Measurements from ENCODE around the gene TDRD10. TPM values are rescaled to one million over a fixed set of nuclear protein-coding genes. Genes with fewer than 3 reads are reported as not detected.
A peak's percentile ranks its signal among the peaks of the same experiment; 100 is the strongest.

TDRD10 gene
- polyA plus RNA-seq, 2 of the 4 experiments (the other 2 are of a cell fraction), result 0.04 TPM; not detected in 1

DNA sequence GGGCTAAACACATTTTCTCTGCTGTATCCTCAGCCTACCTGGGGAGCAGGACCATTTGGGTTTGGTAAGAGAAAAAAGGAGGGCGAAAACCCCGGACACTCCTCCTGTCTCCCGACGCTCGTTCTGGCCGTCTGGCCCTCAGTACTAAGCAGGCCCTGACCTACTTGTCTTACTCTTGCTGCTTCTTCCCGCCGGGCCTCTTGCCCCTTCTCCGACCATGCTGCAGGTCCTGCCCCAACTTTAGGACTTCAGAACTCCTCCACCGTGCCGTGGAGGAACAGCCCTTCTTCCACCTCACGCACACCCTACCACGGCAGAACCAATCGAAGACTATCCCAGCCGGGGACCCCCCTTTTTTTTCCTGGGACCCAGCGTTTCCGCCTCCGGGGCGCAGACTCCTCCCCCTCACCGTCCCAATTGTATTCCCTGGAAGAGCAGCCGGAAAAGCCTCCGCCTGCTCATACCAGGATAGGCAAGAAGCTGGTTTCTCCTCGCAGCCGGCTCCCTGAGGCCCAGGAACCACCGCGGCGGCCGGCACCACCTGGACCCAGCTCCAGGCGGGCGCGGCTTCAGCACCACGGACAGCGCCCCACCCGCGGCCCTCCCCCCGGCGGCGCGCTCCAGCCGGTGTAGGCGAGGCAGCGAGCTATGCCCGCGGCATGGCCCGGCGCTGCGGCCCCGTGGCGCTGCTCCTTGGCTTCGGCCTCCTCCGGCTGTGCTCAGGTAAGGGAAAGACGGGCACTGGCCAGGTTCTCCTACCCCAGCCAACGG lies 65.6 kb downstream of the TDRD10 start, which contains the start of gene CHRNB2 (continued):
- TF ChIP-seq HOXB5 (CRISPR knock-in tag; IDR thresholded peaks at IDR 0.05), result peak; percentile 62; the same call in 1 of the 2 replicates
- TF ChIP-seq, protein P1, sequence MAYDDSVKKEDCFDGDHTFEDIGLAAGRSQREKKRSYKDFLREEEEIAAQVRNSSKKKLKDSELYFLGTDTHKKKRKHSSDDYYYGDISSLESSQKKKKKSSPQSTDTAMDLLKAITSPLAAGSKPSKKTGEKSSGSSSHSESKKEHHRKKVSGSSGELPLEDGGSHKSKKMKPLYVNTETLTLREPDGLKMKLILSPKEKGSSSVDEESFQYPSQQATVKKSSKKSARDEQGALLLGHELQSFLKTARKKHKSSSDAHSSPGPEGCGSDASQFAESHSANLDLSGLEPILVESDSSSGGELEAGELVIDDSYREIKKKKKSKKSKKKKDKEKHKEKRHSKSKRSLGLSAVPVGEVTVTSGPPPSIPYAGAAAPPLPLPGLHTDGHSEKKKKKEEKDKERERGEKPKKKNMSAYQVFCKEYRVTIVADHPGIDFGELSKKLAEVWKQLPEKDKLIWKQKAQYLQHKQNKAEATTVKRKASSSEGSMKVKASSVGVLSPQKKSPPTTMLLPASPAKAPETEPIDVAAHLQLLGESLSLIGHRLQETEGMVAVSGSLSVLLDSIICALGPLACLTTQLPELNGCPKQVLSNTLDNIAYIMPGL (CRISPR knock-in tag; IDR thresholded peaks at IDR 0.05; ENCODE audit: borderline replicate concordance), result no peak
- TF ChIP-seq RNF2 (IDR thresholded peaks at IDR 0.05; ENCODE audit: borderline replicate concordance, low read depth), result no peak

DNA sequence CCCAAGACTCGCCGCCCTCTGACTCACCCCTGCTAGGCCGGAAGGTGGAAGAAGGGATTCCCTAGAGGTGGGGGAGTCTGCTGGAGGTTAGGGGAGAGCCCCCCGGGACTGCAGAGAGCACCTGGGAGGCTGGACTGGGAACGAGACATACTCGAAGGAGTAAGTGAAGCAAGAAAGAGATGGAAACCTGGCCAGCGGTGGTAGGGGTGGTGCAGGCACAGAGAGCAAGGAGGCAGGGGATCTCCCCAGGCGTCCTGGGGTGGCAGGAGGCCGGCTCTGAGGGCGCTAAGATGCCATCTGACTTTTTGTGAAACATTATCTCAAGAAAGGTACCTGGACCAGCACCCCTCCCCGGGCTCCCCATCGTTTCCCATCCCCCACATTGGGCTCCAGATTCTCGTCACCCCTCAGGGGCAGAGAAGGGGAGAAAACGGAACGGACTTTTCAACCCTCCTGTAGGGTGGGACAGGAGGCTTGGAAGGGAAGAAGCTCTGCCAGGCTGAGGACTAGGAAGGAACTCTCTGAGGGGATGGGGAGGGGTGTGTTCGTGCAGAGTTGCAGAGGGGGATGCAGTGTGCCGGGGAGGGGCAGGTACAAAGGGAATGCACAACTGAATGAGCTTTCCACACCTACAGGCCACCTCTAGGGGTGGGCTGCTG lies 66.3 kb downstream of the TDRD10 start:
- TF ChIP-seq FOSL2 (IDR thresholded peaks at IDR 0.05), result no peak
- TF ChIP-seq FOSL2 (CRISPR knock-in tag; IDR thresholded peaks at IDR 0.05), result 0 out of 2 replicates have a peak, but pooled peaks have one; percentile 1
- TF ChIP-seq, protein P2, sequence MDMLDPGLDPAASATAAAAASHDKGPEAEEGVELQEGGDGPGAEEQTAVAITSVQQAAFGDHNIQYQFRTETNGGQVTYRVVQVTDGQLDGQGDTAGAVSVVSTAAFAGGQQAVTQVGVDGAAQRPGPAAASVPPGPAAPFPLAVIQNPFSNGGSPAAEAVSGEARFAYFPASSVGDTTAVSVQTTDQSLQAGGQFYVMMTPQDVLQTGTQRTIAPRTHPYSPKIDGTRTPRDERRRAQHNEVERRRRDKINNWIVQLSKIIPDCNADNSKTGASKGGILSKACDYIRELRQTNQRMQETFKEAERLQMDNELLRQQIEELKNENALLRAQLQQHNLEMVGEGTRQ (IDR thresholded peaks at IDR 0.05), result no peak
- 11% methylated on average over 15 of the region's 17 CpGs for WGBS (ENCODE audit: missing lambda C conversion rate)
- POLR2A ChIA-PET, result interaction anchor here (0.5 to 1.4 kb wide), 4 partner anchors 9 to 40 kb away, joined by 3 to 6 read pairs (median 6); partner anchors contain the start of gene ADAR
- no peaks in the 10 kb centered on the region for H3K9me3 ChIP-seq
- CTCF ChIA-PET, result interaction anchor here (1.4 to 2.6 kb wide), 6 partner anchors 9 to 310 kb away, joined by 3 to 15 read pairs (median 5); no protein-coding TSS in a partner anchor
- peak overlapping the region; percentile 87 for H3K4me2 ChIP-seq
- H3K4me1 ChIP-seq, result 0 out of 3 replicates have a peak, but pooled peaks cover 4% of the 10 kb centered on the region
- H3K4me3 ChIP-seq, result peak overlapping the region; percentile 37
- H3K27ac ChIP-seq, result no peak overlapping the region
- DNase-seq (ENCODE audit: low read depth in 1 of 2, low spot score in 1 of 2) (no peak), ATAC-seq (peak; percentile 9 to 17; a peak in 3 of 6 replicates), FAIRE-seq (no peak)

DNA sequence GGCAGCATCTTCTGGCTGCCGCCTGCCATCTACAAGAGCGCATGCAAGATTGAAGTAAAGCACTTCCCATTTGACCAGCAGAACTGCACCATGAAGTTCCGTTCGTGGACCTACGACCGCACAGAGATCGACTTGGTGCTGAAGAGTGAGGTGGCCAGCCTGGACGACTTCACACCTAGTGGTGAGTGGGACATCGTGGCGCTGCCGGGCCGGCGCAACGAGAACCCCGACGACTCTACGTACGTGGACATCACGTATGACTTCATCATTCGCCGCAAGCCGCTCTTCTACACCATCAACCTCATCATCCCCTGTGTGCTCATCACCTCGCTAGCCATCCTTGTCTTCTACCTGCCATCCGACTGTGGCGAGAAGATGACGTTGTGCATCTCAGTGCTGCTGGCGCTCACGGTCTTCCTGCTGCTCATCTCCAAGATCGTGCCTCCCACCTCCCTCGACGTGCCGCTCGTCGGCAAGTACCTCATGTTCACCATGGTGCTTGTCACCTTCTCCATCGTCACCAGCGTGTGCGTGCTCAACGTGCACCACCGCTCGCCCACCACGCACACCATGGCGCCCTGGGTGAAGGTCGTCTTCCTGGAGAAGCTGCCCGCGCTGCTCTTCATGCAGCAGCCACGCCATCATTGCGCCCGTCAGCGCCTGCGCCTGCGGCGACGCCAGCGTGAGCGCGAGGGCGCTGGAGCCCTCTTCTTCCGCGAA lies 69.4 kb downstream of the TDRD10 start:
- no peak for TF ChIP-seq JUN (IDR thresholded peaks at IDR 0.05)
- TF ChIP-seq, protein P3, sequence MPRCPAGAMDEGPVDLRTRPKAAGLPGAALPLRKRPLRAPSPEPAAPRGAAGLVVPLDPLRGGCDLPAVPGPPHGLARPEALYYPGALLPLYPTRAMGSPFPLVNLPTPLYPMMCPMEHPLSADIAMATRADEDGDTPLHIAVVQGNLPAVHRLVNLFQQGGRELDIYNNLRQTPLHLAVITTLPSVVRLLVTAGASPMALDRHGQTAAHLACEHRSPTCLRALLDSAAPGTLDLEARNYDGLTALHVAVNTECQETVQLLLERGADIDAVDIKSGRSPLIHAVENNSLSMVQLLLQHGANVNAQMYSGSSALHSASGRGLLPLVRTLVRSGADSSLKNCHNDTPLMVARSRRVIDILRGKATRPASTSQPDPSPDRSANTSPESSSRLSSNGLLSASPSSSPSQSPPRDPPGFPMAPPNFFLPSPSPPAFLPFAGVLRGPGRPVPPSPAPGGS (IDR thresholded peaks at IDR 0.05), result no peak
- no peak for TF ChIP-seq RCOR1 (IDR thresholded peaks at IDR 0.05; ENCODE audit: low read depth, low read length)
- TF ChIP-seq KDM1A (IDR thresholded peaks at IDR 0.05; ENCODE audit: low read depth), result no peak
- TF ChIP-seq, protein P4, sequence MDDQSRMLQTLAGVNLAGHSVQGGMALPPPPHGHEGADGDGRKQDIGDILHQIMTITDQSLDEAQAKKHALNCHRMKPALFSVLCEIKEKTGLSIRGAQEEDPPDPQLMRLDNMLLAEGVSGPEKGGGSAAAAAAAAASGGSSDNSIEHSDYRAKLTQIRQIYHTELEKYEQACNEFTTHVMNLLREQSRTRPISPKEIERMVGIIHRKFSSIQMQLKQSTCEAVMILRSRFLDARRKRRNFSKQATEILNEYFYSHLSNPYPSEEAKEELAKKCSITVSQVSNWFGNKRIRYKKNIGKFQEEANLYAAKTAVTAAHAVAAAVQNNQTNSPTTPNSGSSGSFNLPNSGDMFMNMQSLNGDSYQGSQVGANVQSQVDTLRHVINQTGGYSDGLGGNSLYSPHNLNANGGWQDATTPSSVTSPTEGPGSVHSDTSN (IDR thresholded peaks at IDR 0.05), result no peak
- no peak for TF ChIP-seq KDM5A (IDR thresholded peaks at IDR 0.05)
- TF ChIP-seq RFX5 (IDR thresholded peaks at IDR 0.05), result no peak
- no peak for TF ChIP-seq EP300 (IDR thresholded peaks at IDR 0.05)
- TF ChIP-seq, protein P5, sequence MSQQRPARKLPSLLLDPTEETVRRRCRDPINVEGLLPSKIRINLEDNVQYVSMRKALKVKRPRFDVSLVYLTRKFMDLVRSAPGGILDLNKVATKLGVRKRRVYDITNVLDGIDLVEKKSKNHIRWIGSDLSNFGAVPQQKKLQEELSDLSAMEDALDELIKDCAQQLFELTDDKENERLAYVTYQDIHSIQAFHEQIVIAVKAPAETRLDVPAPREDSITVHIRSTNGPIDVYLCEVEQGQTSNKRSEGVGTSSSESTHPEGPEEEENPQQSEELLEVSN (IDR thresholded peaks at IDR 0.05; ENCODE audit: borderline replicate concordance, low read depth), result no peak
- TF ChIP-seq TP53 (CRISPR knock-in tag; IDR thresholded peaks at IDR 0.05), result no peak
- no peak for TF ChIP-seq PHF8 (IDR thresholded peaks at IDR 0.05; ENCODE audit: borderline replicate concordance, low read depth)
- TF ChIP-seq ZFP36 (IDR thresholded peaks at IDR 0.05; ENCODE audit: borderline replicate concordance, partially characterized antibody), result no peak
- ChIA-PET CTCF (no interaction called here), POLR2A (no interaction called here)
- FAIRE-seq (no peak), ATAC-seq (no peak), DNase-seq (ENCODE audit: low read depth in 1 of 2, low spot score in 1 of 2) (no peak)
- no peak overlapping the region for H3K4me3 ChIP-seq
- no peak overlapping the region for H3K27ac ChIP-seq
- no peak overlapping the region for H3K4me2 ChIP-seq
- no peaks in the 10 kb centered on the region for H3K9me3 ChIP-seq
- H3K4me1 ChIP-seq, result 0 out of 3 replicates have a peak, but pooled peaks cover 4% of the 10 kb centered on the region
- WGBS (ENCODE audit: missing lambda C conversion rate), result 86% methylated on average over 58 of the region's 59 CpGs

All from A549 (cell line).